ENCODE measurements around the gene AK9.

Gene AK9

GRCh38 chr6:109490713-109491112 is 200.3 kb downstream of the AK9 start:
- no peak overlapping the region for H2AK5ac ChIP-seq (ENCODE audit: low read length)
- H3K4me2 ChIP-seq (ENCODE audit: low read length): no peak overlapping the region
- no peaks in the 10 kb centered on the region for H3K36me3 ChIP-seq (ENCODE audit: control insufficient read depth in 1 of 2, insufficient read depth in 2 of 2, low read length in 2 of 2)
- no peaks in the 10 kb centered on the region for H3K9me3 ChIP-seq (ENCODE audit: insufficient read depth, low read depth, low read length)
- H4K8ac ChIP-seq (ENCODE audit: low read depth, low read length): no peak overlapping the region
- H3K4ac ChIP-seq (ENCODE audit: low read depth, low read length): no peak overlapping the region
- no peak for DNase-seq
- H3K27ac ChIP-seq (ENCODE audit: low read depth, low read length): no peak overlapping the region
- no peak overlapping the region for H3K14ac ChIP-seq (ENCODE audit: low read length)
- H4K12ac ChIP-seq (ENCODE audit: low read depth, low read length): no peak overlapping the region
- H4K91ac ChIP-seq (ENCODE audit: low read depth, low read length): no peak overlapping the region
- no peak overlapping the region for H3K9ac ChIP-seq (ENCODE audit: low read length)
- no peak overlapping the region for H3K23ac ChIP-seq (ENCODE audit: low read length)
- H2BK5ac ChIP-seq (ENCODE audit: low read depth, low read length, poor library complexity): no peak overlapping the region
- H3K4me3 ChIP-seq (ENCODE audit: low read depth, low read length): no peak overlapping the region
- no peaks in the 10 kb centered on the region for H3K27me3 ChIP-seq (ENCODE audit: insufficient read depth, low read length)
- no CpG with 5 or more reads among the region's 2 CpGs for WGBS (ENCODE audit: extremely low coverage, insufficient coverage, insufficient read length)
- no peaks in the 10 kb centered on the region for H3K4me1 ChIP-seq (ENCODE audit: control insufficient read depth in 1 of 2, insufficient read depth in 2 of 2, low read length in 2 of 2)
- H2BK12ac ChIP-seq (ENCODE audit: low read length): no peak overlapping the region
- no peaks in the 10 kb centered on the region for H3K79me2 ChIP-seq (ENCODE audit: control insufficient read depth, insufficient read depth, low read length, poor library complexity)
- no peak overlapping the region for H2BK120ac ChIP-seq (ENCODE audit: insufficient read depth, low read length, poor library complexity)
- H2AFZ ChIP-seq (ENCODE audit: insufficient read depth, low read length, poor library complexity): no peak overlapping the region
- no peak overlapping the region for H3K18ac ChIP-seq (ENCODE audit: low read length)
- H3K79me1 ChIP-seq (ENCODE audit: low read length): no peaks in the 10 kb centered on the region

- Histone ChIP-seq H2BK12ac (ENCODE audit: low read length) (no peak overlapping the region), H3K79me1 (ENCODE audit: low read length) (no peaks in the 10 kb centered on the region), H3K4ac (ENCODE audit: low read depth, low read length) (no peak overlapping the region), H2BK120ac (ENCODE audit: insufficient read depth, low read length, poor library complexity) (no peak overlapping the region), H4K91ac (ENCODE audit: low read depth, low read length) (no peak overlapping the region), H3K9me3 (ENCODE audit: insufficient read depth, low read depth, low read length) (no peaks in the 10 kb centered on the region), H3K14ac (ENCODE audit: low read length) (no peak overlapping the region), H3K27ac (ENCODE audit: low read depth, low read length) (no peak overlapping the region), H3K9ac (ENCODE audit: low read length) (no peak overlapping the region), H4K12ac (ENCODE audit: low read depth, low read length) (no peak overlapping the region), H3K36me3 (ENCODE audit: control insufficient read depth in 1 of 2, insufficient read depth in 2 of 2, low read length in 2 of 2) (no peaks in the 10 kb centered on the region), H3K18ac (ENCODE audit: low read length) (no peak overlapping the region), H4K8ac (ENCODE audit: low read depth, low read length) (no peak overlapping the region), H2AFZ (ENCODE audit: insufficient read depth, low read length, poor library complexity) (no peak overlapping the region), H3K4me2 (ENCODE audit: low read length) (no peak overlapping the region), H3K27me3 (ENCODE audit: insufficient read depth, low read length) (no peaks in the 10 kb centered on the region), H2BK5ac (ENCODE audit: low read depth, low read length, poor library complexity) (no peak overlapping the region), H3K79me2 (ENCODE audit: control insufficient read depth, insufficient read depth, low read length, poor library complexity) (no peaks in the 10 kb centered on the region), H3K23ac (ENCODE audit: low read length) (no peak overlapping the region), H3K4me3 (ENCODE audit: low read depth, low read length) (no peak overlapping the region), H3K4me1 (ENCODE audit: control insufficient read depth in 1 of 2, insufficient read depth in 2 of 2, low read length in 2 of 2) (no peaks in the 10 kb centered on the region), H2AK5ac (ENCODE audit: low read length) (no peak overlapping the region)
- DNase-seq: no peak
These were observed 203.0 kb downstream of the AK9 start for GRCh38 chr6:109488001-109488400.

GRCh38 chr6:109486068-109486467 is 204.9 kb downstream of the AK9 start:
- H4K91ac ChIP-seq (ENCODE audit: low read depth, low read length): no peak overlapping the region

GRCh38 chr6:109485266-109485935 is 205.6 kb downstream of the AK9 start:
- H3K79me2 ChIP-seq (ENCODE audit: control insufficient read depth, insufficient read depth, low read length, poor library complexity): peaks cover 3% of the 10 kb centered on the region
- H3K14ac ChIP-seq (ENCODE audit: low read length): no peak overlapping the region
- no peak overlapping the region for H3K4me2 ChIP-seq (ENCODE audit: low read length)
- H4K12ac ChIP-seq (ENCODE audit: low read depth, low read length): no peak overlapping the region
- no peak overlapping the region for H2BK12ac ChIP-seq (ENCODE audit: low read length)
- H3K27ac ChIP-seq (ENCODE audit: low read depth, low read length): no peak overlapping the region
- H3K27me3 ChIP-seq (ENCODE audit: insufficient read depth, low read length): no peaks in the 10 kb centered on the region
- no peak overlapping the region for H4K91ac ChIP-seq (ENCODE audit: low read depth, low read length)
- WGBS (ENCODE audit: extremely low coverage, insufficient coverage, insufficient read length): no CpG with 5 or more reads among the region's 3 CpGs
- no peak overlapping the region for H3K4ac ChIP-seq (ENCODE audit: low read depth, low read length)
- no peak overlapping the region for H2BK5ac ChIP-seq (ENCODE audit: low read depth, low read length, poor library complexity)
- no peaks in the 10 kb centered on the region for H3K9me3 ChIP-seq (ENCODE audit: insufficient read depth, low read depth, low read length)
- H3K79me1 ChIP-seq (ENCODE audit: low read length): peaks cover 5% of the 10 kb centered on the region
- H2BK120ac ChIP-seq (ENCODE audit: insufficient read depth, low read length, poor library complexity): no peak overlapping the region
- no peak overlapping the region for H3K18ac ChIP-seq (ENCODE audit: low read length)
- H2AK5ac ChIP-seq (ENCODE audit: low read length): no peak overlapping the region
- no peak overlapping the region for H3K4me3 ChIP-seq (ENCODE audit: low read depth, low read length)
- DNase-seq: no peak
- no peak overlapping the region for H3K23ac ChIP-seq (ENCODE audit: low read length)
- no peak overlapping the region for H2AFZ ChIP-seq (ENCODE audit: insufficient read depth, low read length, poor library complexity)
- peaks cover 0 to 6% of the 10 kb centered on the region in 2 experiments for H3K36me3 ChIP-seq (ENCODE audit: control insufficient read depth in 1 of 2, insufficient read depth in 2 of 2, low read length in 2 of 2)
- no peak overlapping the region for H3K9ac ChIP-seq (ENCODE audit: low read length)
- H4K8ac ChIP-seq (ENCODE audit: low read depth, low read length): no peak overlapping the region
- peaks cover 0 to 3% of the 10 kb centered on the region in 2 experiments for H3K4me1 ChIP-seq (ENCODE audit: control insufficient read depth in 1 of 2, insufficient read depth in 2 of 2, low read length in 2 of 2)

More at GRCh38 chr6:109486068-109486467, 204.9 kb downstream of the AK9 start:
- Histone ChIP-seq H3K9me3 (ENCODE audit: insufficient read depth, low read depth, low read length) (no peaks in the 10 kb centered on the region), H3K4me1 (ENCODE audit: control insufficient read depth in 1 of 2, insufficient read depth in 2 of 2, low read length in 2 of 2) (peaks cover 0 to 3% of the 10 kb centered on the region in 2 experiments), H3K4me2 (ENCODE audit: low read length) (no peak overlapping the region), H2BK120ac (ENCODE audit: insufficient read depth, low read length, poor library complexity) (no peak overlapping the region), H3K9ac (ENCODE audit: low read length) (no peak overlapping the region), H3K36me3 (ENCODE audit: control insufficient read depth in 1 of 2, insufficient read depth in 2 of 2, low read length in 2 of 2) (peaks cover 0 to 3% of the 10 kb centered on the region in 2 experiments), H2BK12ac (ENCODE audit: low read length) (no peak overlapping the region), H2AK5ac (ENCODE audit: low read length) (no peak overlapping the region), H4K12ac (ENCODE audit: low read depth, low read length) (no peak overlapping the region), H3K18ac (ENCODE audit: low read length) (no peak overlapping the region), H3K79me2 (ENCODE audit: control insufficient read depth, insufficient read depth, low read length, poor library complexity) (peaks cover 3% of the 10 kb centered on the region), H2BK5ac (ENCODE audit: low read depth, low read length, poor library complexity) (no peak overlapping the region), H3K79me1 (ENCODE audit: low read length) (peaks cover 5% of the 10 kb centered on the region), H2AFZ (ENCODE audit: insufficient read depth, low read length, poor library complexity) (no peak overlapping the region), H3K4me3 (ENCODE audit: low read depth, low read length) (no peak overlapping the region), H3K4ac (ENCODE audit: low read depth, low read length) (no peak overlapping the region), H3K14ac (ENCODE audit: low read length) (no peak overlapping the region), H3K27ac (ENCODE audit: low read depth, low read length) (no peak overlapping the region), H4K8ac (ENCODE audit: low read depth, low read length) (no peak overlapping the region), H3K27me3 (ENCODE audit: insufficient read depth, low read length) (no peaks in the 10 kb centered on the region), H3K23ac (ENCODE audit: low read length) (no peak overlapping the region)
- WGBS (ENCODE audit: extremely low coverage, insufficient coverage, insufficient read length): no CpG with 5 or more reads among the region's 1 CpG
- DNase-seq: peak; percentile 18 to 66

Data from trophoblast cell (in vitro differentiated cells and primary cell).